Measurements from ENCODE around the gene HAL.
A peak's percentile ranks its signal among the peaks of the same experiment; 100 is the strongest.

The HAL gene

GRCh38 chr12:95986635-95987570 lies 9.2 kb downstream of the HAL start:
- Histone ChIP-seq H3K9me3 (ENCODE audit: control insufficient read depth, low read depth, low read length) (no peaks in the 10 kb centered on the region), H3K36me3 (ENCODE audit: control insufficient read depth, low read depth, low read length) (no peaks in the 10 kb centered on the region), H3K9ac (ENCODE audit: low read length) (no peak overlapping the region), H3K27me3 (ENCODE audit: control insufficient read depth, insufficient read depth, low read length) (no peaks in the 10 kb centered on the region), H3K4me1 (ENCODE audit: control insufficient read depth, low read depth, low read length) (peaks cover 27% of the 10 kb centered on the region), H3K27ac (ENCODE audit: low read length) (no peak overlapping the region), H3K4me3 (ENCODE audit: low read length) (peak overlapping the region; percentile 19)

- no peak overlapping the region for H3K9ac ChIP-seq (ENCODE audit: low read length)
- H3K36me3 ChIP-seq (ENCODE audit: control insufficient read depth, low read depth, low read length), result no peaks in the 10 kb centered on the region
- no peaks in the 10 kb centered on the region for H3K9me3 ChIP-seq (ENCODE audit: control insufficient read depth, low read depth, low read length)
- no peak overlapping the region for H3K4me3 ChIP-seq (ENCODE audit: low read length)
- H3K27ac ChIP-seq (ENCODE audit: low read length), result no peak overlapping the region
- peaks cover 20% of the 10 kb centered on the region for H3K4me1 ChIP-seq (ENCODE audit: control insufficient read depth, low read depth, low read length)
- no peaks in the 10 kb centered on the region for H3K27me3 ChIP-seq (ENCODE audit: control insufficient read depth, insufficient read depth, low read length)
Observed at GRCh38 chr12:95984682-95985081, 11.5 kb downstream of the HAL start.

- Histone ChIP-seq H3K4me3 (ENCODE audit: low read length) (no peak overlapping the region), H3K27ac (ENCODE audit: low read length) (no peak overlapping the region), H3K36me3 (ENCODE audit: control insufficient read depth, low read depth, low read length) (no peaks in the 10 kb centered on the region), H3K9me3 (ENCODE audit: control insufficient read depth, low read depth, low read length) (no peaks in the 10 kb centered on the region), H3K4me1 (ENCODE audit: control insufficient read depth, low read depth, low read length) (peaks cover 18% of the 10 kb centered on the region), H3K9ac (ENCODE audit: low read length) (no peak overlapping the region), H3K27me3 (ENCODE audit: control insufficient read depth, insufficient read depth, low read length) (no peaks in the 10 kb centered on the region)
Observed at GRCh38 chr12:95982602-95983001, 13.5 kb downstream of the HAL start.

GRCh38 chr12:95980437-95980836 lies 15.7 kb downstream of the HAL start:
- no peaks in the 10 kb centered on the region for H3K36me3 ChIP-seq (ENCODE audit: control insufficient read depth, low read depth, low read length)

GRCh38 chr12:95978774-95979173 lies 17.4 kb downstream of the HAL start:
- Histone ChIP-seq H3K4me3 (ENCODE audit: low read length) (no peak overlapping the region), H3K27ac (ENCODE audit: low read length) (no peak overlapping the region), H3K4me1 (ENCODE audit: control insufficient read depth, low read depth, low read length) (no peaks in the 10 kb centered on the region), H3K27me3 (ENCODE audit: control insufficient read depth, insufficient read depth, low read length) (no peaks in the 10 kb centered on the region), H3K36me3 (ENCODE audit: control insufficient read depth, low read depth, low read length) (no peaks in the 10 kb centered on the region), H3K9ac (ENCODE audit: low read length) (no peak overlapping the region), H3K9me3 (ENCODE audit: control insufficient read depth, low read depth, low read length) (no peaks in the 10 kb centered on the region)

More at GRCh38 chr12:95980437-95980836, 15.7 kb downstream of the HAL start:
- H3K4me1 ChIP-seq (ENCODE audit: control insufficient read depth, low read depth, low read length), result no peaks in the 10 kb centered on the region
- H3K27me3 ChIP-seq (ENCODE audit: control insufficient read depth, insufficient read depth, low read length), result no peaks in the 10 kb centered on the region
- H3K9me3 ChIP-seq (ENCODE audit: control insufficient read depth, low read depth, low read length), result no peaks in the 10 kb centered on the region
- H3K4me3 ChIP-seq (ENCODE audit: low read length), result no peak overlapping the region
- no peak overlapping the region for H3K9ac ChIP-seq (ENCODE audit: low read length)
- H3K27ac ChIP-seq (ENCODE audit: low read length), result no peak overlapping the region

- Histone ChIP-seq H3K36me3 (ENCODE audit: control insufficient read depth, low read depth, low read length) (no peaks in the 10 kb centered on the region), H3K27me3 (ENCODE audit: control insufficient read depth, insufficient read depth, low read length) (no peaks in the 10 kb centered on the region), H3K27ac (ENCODE audit: low read length) (no peak overlapping the region), H3K4me1 (ENCODE audit: control insufficient read depth, low read depth, low read length) (no peaks in the 10 kb centered on the region), H3K9ac (ENCODE audit: low read length) (no peak overlapping the region), H3K4me3 (ENCODE audit: low read length) (no peak overlapping the region), H3K9me3 (ENCODE audit: control insufficient read depth, low read depth, low read length) (no peaks in the 10 kb centered on the region)
Observed at GRCh38 chr12:95978351-95978750, 17.8 kb downstream of the HAL start.

- H3K4me1 ChIP-seq (ENCODE audit: control insufficient read depth, low read depth, low read length), result no peaks in the 10 kb centered on the region
- no peak overlapping the region for H3K27ac ChIP-seq (ENCODE audit: low read length)
- no peaks in the 10 kb centered on the region for H3K27me3 ChIP-seq (ENCODE audit: control insufficient read depth, insufficient read depth, low read length)
- H3K9me3 ChIP-seq (ENCODE audit: control insufficient read depth, low read depth, low read length), result no peaks in the 10 kb centered on the region
- H3K4me3 ChIP-seq (ENCODE audit: low read length), result no peak overlapping the region
- H3K36me3 ChIP-seq (ENCODE audit: control insufficient read depth, low read depth, low read length), result no peaks in the 10 kb centered on the region
- H3K9ac ChIP-seq (ENCODE audit: low read length), result no peak overlapping the region
Observed at GRCh38 chr12:95977764-95978305, 18.3 kb downstream of the HAL start.

- H3K4me3 ChIP-seq (ENCODE audit: low read length), result no peak overlapping the region
- no peaks in the 10 kb centered on the region for H3K9me3 ChIP-seq (ENCODE audit: control insufficient read depth, low read depth, low read length)
- no peak overlapping the region for H3K9ac ChIP-seq (ENCODE audit: low read length)
Observed at GRCh38 chr12:95976416-95976832, 19.7 kb downstream of the HAL start.

GRCh38 chr12:95975491-95975890 lies 20.7 kb downstream of the HAL start:
- Histone ChIP-seq H3K27me3 (ENCODE audit: control insufficient read depth, insufficient read depth, low read length) (no peaks in the 10 kb centered on the region), H3K9me3 (ENCODE audit: control insufficient read depth, low read depth, low read length) (no peaks in the 10 kb centered on the region), H3K4me1 (ENCODE audit: control insufficient read depth, low read depth, low read length) (no peaks in the 10 kb centered on the region), H3K4me3 (ENCODE audit: low read length) (no peak overlapping the region), H3K27ac (ENCODE audit: low read length) (no peak overlapping the region), H3K36me3 (ENCODE audit: control insufficient read depth, low read depth, low read length) (no peaks in the 10 kb centered on the region), H3K9ac (ENCODE audit: low read length) (no peak overlapping the region)

More at GRCh38 chr12:95976416-95976832, 19.7 kb downstream of the HAL start:
- Histone ChIP-seq H3K36me3 (ENCODE audit: control insufficient read depth, low read depth, low read length) (no peaks in the 10 kb centered on the region), H3K4me1 (ENCODE audit: control insufficient read depth, low read depth, low read length) (no peaks in the 10 kb centered on the region), H3K27ac (ENCODE audit: low read length) (no peak overlapping the region), H3K27me3 (ENCODE audit: control insufficient read depth, insufficient read depth, low read length) (no peaks in the 10 kb centered on the region)

- no peak overlapping the region for H3K27ac ChIP-seq (ENCODE audit: low read length)
- H3K9ac ChIP-seq (ENCODE audit: low read length), result no peak overlapping the region
- no peak overlapping the region for H3K4me3 ChIP-seq (ENCODE audit: low read length)
- H3K36me3 ChIP-seq (ENCODE audit: control insufficient read depth, low read depth, low read length), result no peaks in the 10 kb centered on the region
- H3K9me3 ChIP-seq (ENCODE audit: control insufficient read depth, low read depth, low read length), result no peaks in the 10 kb centered on the region
- H3K4me1 ChIP-seq (ENCODE audit: control insufficient read depth, low read depth, low read length), result no peaks in the 10 kb centered on the region
- no peaks in the 10 kb centered on the region for H3K27me3 ChIP-seq (ENCODE audit: control insufficient read depth, insufficient read depth, low read length)
Observed at GRCh38 chr12:95974358-95974757, 21.8 kb downstream of the HAL start.

- Histone ChIP-seq H3K36me3 (ENCODE audit: control insufficient read depth, low read depth, low read length) (no peaks in the 10 kb centered on the region), H3K27ac (ENCODE audit: low read length) (no peak overlapping the region), H3K27me3 (ENCODE audit: control insufficient read depth, insufficient read depth, low read length) (no peaks in the 10 kb centered on the region), H3K9me3 (ENCODE audit: control insufficient read depth, low read depth, low read length) (no peaks in the 10 kb centered on the region), H3K4me1 (ENCODE audit: control insufficient read depth, low read depth, low read length) (no peaks in the 10 kb centered on the region), H3K9ac (ENCODE audit: low read length) (no peak overlapping the region), H3K4me3 (ENCODE audit: low read length) (no peak overlapping the region)
Observed at GRCh38 chr12:95972832-95973456, 23.2 kb downstream of the HAL start.

Measured in iPS-18a (cell line).